Nucleus accumbens (tissue), 56 donors: ENCODE results near the gene HHAT.
A peak's percentile ranks its signal among the peaks of the same experiment; 100 is the strongest.

Source experiments
- DNase-seq, 56 donors: peaks; one replicate each; lab custom pipeline; 2025; lab: John Stamatoyannopoulos, UW

Gene HHAT

GRCh38 chr1:210434223-210434622 lies 105.5 kb downstream of the HHAT start:
- DNase-seq: no peak

DNA sequence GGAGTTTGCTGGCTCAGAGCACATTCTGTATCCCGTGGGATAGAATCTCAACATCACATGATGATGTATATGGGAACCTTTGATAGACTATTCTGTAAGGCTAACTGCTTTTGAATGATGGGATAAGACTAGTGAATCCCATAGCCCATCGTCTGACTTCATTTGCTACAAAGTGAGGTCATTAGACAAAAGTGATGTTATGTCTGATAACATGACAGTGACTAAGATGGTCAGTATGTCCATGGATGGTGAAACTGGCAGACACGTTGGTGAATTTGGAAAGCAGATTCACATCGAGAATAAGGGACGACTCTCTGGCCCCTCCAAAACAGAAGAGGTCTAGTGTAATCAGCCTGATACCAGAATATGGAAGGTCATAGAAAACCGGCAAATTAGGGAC lies 108.4 kb downstream of the HHAT start:
- no peak for DNase-seq

- DNase-seq: no peak
Observed at GRCh38 chr1:210437781-210438180, 109.1 kb downstream of the HHAT start.

- no peak for DNase-seq
Observed at GRCh38 chr1:210438928-210439841, 110.5 kb downstream of the HHAT start.

DNA sequence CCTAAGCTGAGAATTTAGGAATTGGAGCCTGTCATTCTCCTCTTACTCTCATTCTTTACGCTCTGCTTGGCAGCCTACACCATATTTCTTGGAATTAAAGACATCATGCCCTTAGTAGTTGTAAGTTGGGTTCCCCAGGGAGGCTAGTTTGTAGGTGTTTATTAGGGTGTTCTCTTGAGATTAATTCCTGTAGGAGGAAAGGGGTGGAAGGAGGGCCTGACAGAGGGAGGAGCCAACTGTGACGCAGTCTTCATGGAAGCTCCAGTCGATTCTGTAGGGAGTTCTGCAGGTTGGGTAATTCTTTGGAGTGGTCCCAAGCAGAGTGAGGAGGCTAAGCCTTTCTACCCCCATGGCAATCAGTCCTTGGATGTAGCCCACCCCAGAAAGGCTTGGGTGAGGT lies 111.4 kb downstream of the HHAT start:
- no peak for DNase-seq

- DNase-seq: no peak
Observed at GRCh38 chr1:210441028-210441427, 112.3 kb downstream of the HHAT start.

- DNase-seq: no peak
Observed at GRCh38 chr1:210445485-210445884, 116.8 kb downstream of the HHAT start.

- no peak for DNase-seq
Observed at GRCh38 chr1:210445931-210446330, 117.2 kb downstream of the HHAT start.

DNA sequence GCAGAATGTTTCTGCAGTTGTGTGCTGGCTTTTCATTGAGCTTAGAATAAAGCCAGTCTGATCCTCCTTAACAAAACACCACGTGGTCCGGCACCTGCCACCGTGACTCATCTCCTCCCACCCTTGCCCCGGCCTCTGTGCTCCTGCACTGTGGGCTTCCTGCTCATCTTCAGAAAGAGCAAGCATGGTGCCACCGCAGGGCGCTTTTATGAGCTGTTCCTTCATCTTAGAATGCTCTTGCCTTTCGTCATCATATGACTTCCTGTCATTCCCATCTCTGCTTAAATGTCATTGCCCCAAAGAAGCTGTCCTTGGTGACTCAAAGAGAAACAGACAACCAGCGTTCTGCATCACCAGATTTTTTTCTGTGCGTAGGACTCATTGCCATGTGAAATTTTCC lies 117.8 kb downstream of the HHAT start:
- DNase-seq: peak in 37 of 56 donors; percentile 1 to 76 (median 30)

DNA sequence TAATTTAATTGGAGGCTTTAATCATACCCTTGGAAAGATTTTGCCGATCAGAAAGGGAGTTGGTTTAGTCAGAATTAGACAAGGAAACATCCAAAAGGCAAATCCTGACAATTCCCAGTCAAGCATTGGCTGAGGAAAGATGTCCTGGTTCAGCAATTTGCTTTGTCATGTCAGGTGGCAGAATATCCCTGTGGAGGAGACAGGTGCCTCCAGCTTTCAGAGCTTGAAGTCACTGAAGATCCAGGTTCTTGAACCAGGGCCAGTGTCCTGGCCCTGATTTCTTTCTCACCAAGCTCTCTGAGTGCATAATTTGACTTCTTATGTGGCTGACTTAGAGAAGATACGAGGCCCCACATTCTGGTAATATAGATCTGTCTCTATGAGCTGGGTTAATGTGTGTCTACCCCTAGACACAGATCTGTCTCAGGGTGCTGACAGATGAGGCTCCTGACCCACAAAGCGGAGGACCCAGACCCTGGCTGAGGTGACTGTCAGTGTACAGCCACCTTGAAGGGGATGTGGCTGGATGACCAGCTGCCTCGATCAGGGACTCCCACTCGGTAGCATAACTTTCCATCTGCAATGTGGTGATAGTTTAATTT lies 118.9 kb downstream of the HHAT start:
- DNase-seq: no peak

DNA sequence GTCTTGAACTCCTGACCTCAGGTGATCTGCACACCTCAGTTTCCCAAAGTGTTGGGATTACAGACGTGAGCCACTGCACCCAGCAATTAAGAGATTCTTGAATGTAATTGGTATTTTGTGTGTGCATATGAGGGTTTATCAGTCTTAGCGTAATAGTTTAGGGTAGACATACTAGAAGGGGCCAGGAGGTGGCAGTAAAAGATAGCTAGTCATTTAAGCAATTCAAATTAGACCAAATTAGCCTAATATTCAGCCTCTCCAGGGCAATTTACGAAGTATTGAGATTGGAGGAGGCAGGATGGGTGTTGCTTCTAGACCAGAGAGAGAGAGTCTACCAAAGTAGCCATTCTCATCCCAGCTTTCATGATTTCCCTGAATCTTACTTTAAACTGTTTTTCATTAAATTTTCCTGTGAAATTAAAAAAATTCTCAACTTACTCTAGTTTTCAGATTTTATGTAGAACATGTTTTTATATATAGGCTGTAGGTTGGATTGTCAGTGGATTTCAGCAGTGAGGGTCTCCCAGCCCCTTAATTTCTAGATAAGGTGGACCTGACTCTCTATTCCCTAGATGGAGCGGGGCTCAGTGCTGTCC lies 119.7 kb downstream of the HHAT start:
- peak in 23 of 56 donors; percentile 0 to 57 (median 4) for DNase-seq

DNA sequence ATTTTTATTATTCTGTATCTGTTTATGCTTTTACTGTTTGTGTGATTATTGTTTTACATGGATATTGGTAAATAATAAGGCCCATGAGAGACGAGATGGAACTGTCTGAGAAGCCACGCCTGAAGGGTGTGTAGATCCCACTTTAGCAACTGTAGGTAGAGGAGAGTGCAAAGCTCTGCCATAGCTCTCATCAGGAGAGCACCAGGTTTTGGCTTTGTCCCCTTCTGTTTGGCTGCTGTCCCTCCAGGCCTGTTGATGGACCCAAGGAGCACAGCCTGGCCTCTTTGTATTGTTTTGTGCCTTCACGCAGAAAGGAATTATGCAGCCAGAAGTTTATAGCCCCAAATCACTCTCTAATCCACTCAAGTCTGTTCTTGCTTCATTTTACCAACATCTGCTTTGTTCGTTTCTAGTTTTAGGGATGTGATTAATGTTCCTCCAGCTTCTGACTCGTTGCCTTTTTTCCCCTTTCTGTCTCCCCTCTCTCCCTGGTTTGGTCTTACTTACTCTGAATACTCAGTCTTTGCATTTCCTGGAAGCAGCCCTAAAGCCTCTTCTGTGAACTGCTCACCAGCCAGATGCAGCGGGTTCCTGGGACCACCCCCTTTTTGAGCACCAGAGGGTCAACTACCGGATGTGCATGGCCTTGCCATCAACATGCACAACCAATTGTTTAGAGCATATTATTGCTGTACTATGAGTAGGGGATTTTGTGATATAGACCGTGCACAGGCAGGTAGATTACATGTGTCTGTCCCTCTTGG lies 127.3 kb downstream of the HHAT start:
- no peak for DNase-seq

DNA sequence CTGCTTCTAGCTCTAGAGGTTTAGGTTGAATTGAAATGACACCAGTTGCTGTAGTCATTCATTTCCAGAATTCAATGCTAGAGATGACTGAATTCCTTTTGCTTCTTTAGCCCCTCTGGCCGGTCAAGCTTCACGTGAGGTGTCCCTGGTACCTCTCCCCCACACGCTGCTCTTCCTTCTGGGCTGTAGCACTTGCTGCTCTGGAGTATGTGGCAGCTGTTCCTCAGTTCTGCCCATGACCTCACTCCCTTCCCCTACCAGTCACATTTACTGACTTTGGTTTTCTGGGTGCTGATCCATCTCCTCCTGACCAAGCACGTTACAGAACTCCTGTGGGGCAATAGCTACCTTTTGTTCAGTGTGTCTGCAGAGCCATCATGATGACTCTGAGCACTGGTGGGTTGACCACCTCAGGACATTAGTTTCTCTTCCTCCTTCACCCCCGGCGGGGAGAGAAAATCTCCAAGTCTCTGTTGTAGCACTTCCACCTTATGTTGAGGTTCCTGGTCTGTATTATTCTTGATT lies 128.1 kb downstream of the HHAT start:
- DNase-seq: no peak

GRCh38 chr1:210457568-210457967 lies 128.9 kb downstream of the HHAT start:
- no peak for DNase-seq

- DNase-seq: no peak
Observed at GRCh38 chr1:210464519-210465039, 135.9 kb downstream of the HHAT start.

GRCh38 chr1:210465150-210465549 lies 136.4 kb downstream of the HHAT start:
- DNase-seq: no peak

DNA sequence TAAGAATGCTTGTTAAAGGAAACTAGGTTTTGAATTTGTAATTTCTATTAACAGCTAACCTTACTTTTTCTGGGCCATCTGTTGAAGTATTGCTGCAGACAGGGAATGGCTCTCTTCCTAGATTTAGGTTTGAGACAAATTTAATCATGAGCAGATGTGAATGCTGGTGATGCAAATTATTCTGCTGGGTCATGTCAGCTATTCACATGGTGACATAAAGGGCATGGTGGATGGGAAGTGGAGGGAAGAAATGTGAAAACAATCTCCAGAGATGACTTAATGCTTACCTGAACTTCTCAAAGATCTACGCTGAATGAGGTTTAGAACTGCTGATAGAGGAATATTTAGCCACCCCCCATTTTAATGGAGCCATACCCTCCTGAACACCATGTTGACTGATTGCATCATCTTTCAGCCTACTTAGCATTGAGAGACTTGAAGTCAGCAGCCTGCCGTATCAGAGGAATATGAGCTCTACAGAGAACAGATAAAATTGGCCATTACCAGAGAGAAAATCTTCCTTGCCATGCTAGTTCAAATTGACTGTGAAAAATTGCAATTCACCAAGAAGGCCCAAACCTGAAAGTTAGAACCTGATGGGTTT lies 138.8 kb downstream of the HHAT start:
- no peak for DNase-seq

DNA sequence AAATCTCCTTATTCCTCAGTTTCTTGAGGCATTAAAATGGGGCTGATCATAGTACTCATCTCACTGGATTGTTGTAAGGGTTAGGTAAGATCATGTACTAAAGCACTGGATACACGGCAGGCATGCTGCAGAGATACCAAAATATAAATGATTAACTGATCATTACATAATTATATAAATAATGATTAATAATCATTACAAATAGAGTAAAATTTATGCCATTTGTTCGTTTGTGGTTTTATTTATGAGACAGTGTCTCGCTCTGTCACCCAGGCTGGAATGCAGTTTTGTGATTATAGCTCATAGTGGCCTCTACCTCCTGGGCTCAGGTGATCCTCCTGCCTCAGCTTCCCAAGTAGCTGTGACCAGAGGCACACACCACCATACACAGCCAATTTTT lies 140.7 kb downstream of the HHAT start:
- no peak for DNase-seq

DNA sequence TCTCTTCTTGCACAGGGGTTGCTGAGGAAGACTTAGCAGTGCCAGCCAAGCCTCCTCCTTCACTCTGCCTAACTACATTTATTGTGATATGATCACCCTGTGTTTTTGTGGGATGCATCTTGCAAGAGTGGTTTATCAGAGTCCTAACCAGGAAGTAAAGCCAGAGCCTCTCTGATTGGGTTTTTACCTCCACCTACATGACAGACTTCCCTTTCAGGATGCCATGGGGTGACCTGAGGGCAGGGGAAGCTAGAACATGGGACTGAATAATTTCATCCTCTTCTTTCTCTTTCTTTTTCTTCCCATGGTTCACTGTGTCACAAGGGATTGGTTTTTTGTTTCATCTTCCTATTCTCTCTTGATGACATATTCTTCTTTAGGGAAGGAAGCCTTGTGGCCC lies 146.6 kb downstream of the HHAT start:
- DNase-seq: no peak

GRCh38 chr1:210475806-210476205 lies 147.1 kb downstream of the HHAT start:
- no peak for DNase-seq
